Inflammatory macrophage treated with lipopolysaccharide for 1 hour (primary cell): ENCODE measurements around the gene CFAP99.

ENCODE experiments used
- DNase-seq, 2 donors: peaks; one replicate each; pipeline ENCODE4 v3.0.0-alpha.2; 2020 to 2022

CFAP99 gene

GRCh38 chr4:2478229-2478628, 59.5 kb downstream of the CFAP99 start:
- DNase-seq = no peak

- no peak for DNase-seq
Observed at GRCh38 chr4:2480649-2481048, 61.9 kb downstream of the CFAP99 start.

- DNase-seq = no peak
Observed at GRCh38 chr4:2482192-2482591, 63.4 kb downstream of the CFAP99 start.

- DNase-seq = no peak
Observed at GRCh38 chr4:2482693-2483092, 63.9 kb downstream of the CFAP99 start.

GRCh38 chr4:2483237-2483636, 64.5 kb downstream of the CFAP99 start:
- DNase-seq = no peak

GRCh38 chr4:2484185-2484584, 65.4 kb downstream of the CFAP99 start:
- no peak for DNase-seq

- DNase-seq = peak; percentile 88 to 89
Observed at GRCh38 chr4:2484993-2485392, 66.2 kb downstream of the CFAP99 start.

- DNase-seq = peak; percentile 41 to 49
Observed at GRCh38 chr4:2485956-2486355, 67.2 kb downstream of the CFAP99 start.

- no peak for DNase-seq
Observed at GRCh38 chr4:2486981-2487380, 68.2 kb downstream of the CFAP99 start.

- peak in 1 of 2 donors; percentile 28 for DNase-seq
Observed at GRCh38 chr4:2487632-2488031, 68.9 kb downstream of the CFAP99 start.

- no peak for DNase-seq
Observed at GRCh38 chr4:2489081-2489805, 70.5 kb downstream of the CFAP99 start.

GRCh38 chr4:2489841-2490552, 71.2 kb downstream of the CFAP99 start:
- peak in 1 of 2 donors; percentile 20 for DNase-seq

- DNase-seq = no peak
Observed at GRCh38 chr4:2492970-2493369, 74.2 kb downstream of the CFAP99 start.

- DNase-seq = no peak
Observed at GRCh38 chr4:2494992-2495391, 76.2 kb downstream of the CFAP99 start.

- DNase-seq = no peak
Observed at GRCh38 chr4:2497324-2497723, 78.6 kb downstream of the CFAP99 start.

GRCh38 chr4:2497931-2498330, 79.2 kb downstream of the CFAP99 start:
- DNase-seq = peak; percentile 69 to 80

GRCh38 chr4:2500547-2500946, 81.8 kb downstream of the CFAP99 start:
- DNase-seq = no peak

- DNase-seq = no peak
Observed at GRCh38 chr4:2501034-2501594, 82.4 kb downstream of the CFAP99 start.

GRCh38 chr4:2503809-2504208, 85.1 kb downstream of the CFAP99 start:
- DNase-seq = no peak

- DNase-seq = no peak
Observed at GRCh38 chr4:2507259-2507658, 88.5 kb downstream of the CFAP99 start.

GRCh38 chr4:2507855-2508254, 89.1 kb downstream of the CFAP99 start:
- no peak for DNase-seq

- DNase-seq = no peak
Observed at GRCh38 chr4:2510351-2511259, 91.8 kb downstream of the CFAP99 start.

- DNase-seq = no peak
Observed at GRCh38 chr4:2511645-2512131, 92.9 kb downstream of the CFAP99 start.
